Endothelial cell of umbilical vein (primary cell): ENCODE results near the gene PCDHB14. TPM values are rescaled to one million over a fixed set of nuclear protein-coding genes. Genes with fewer than 3 reads are reported as not detected.

Experiments used
- BruUV-seq: library from RNA; stranded (reverse); fragments of 400-500 nt; replicated peaks from 2 replicates; lab custom pipeline; 2021; lab: Mats Ljungman, UMichigan
- CTCF ChIA-PET: fragments of 300-600, 350-600 bp; sonication (Branson Sonifier 250); formaldehyde crosslinking; loops from one replicate; lab custom pipeline; 2021; ENCODE audit warnings: antibody characterized with exemption, inconsistent platforms; lab: Charles Lee
- POLR2A ChIA-PET: fragments of 300-600, 350-600 bp; sonication (Branson Sonifier 250); formaldehyde crosslinking; loops from one replicate; lab custom pipeline; 2021; ENCODE audit warnings: antibody characterized with exemption, inconsistent platforms; lab: Charles Lee
- DNase-seq: peaks from one replicate; pipeline ENCODE4 v3.0.0-alpha.2; 2011; ENCODE audit warnings: low read depth, low spot score
- FAIRE-seq: peaks from 2 replicates; lab custom pipeline; 2011; peaks lifted over from hg19 to GRCh38; lab: Jason Lieb, UNC
- H2AFZ ChIP-seq: 2 replicates; pipeline ENCODE4 v1.6.0; 2012; ENCODE audit warnings: low read depth, low read length, control low read depth, inconsistent platforms
- H3K27ac ChIP-seq: 2 replicates; pipeline ENCODE4 v1.5.1; 2011; ENCODE audit warnings: low read depth, mild to moderate bottlenecking, control low read depth, low read length, moderate library complexity; ENCODE audit not compliant: insufficient read depth
- H3K27me3 ChIP-seq, 2 experiments: 2 replicates each; pipeline versions ENCODE4 v1.6.0 to v1.6.1; 2011; ENCODE audit warnings: low read length in 2 of 2, mixed read lengths in 1 of 2; ENCODE audit not compliant: control insufficient read depth in 2 of 2, insufficient read depth in 2 of 2
- H3K36me3 ChIP-seq, 2 experiments: 2 replicates in 1 of 2; 3 replicates in 1 of 2; pipeline ENCODE4 v1.5.1; 2011; ENCODE audit warnings: low read length in 2 of 2, mild to moderate bottlenecking in 1 of 2, moderate library complexity in 1 of 2; ENCODE audit not compliant: control insufficient read depth in 2 of 2, insufficient read depth in 2 of 2; ENCODE audit errors: extremely low read depth in 1 of 2
- H3K4me1 ChIP-seq: 3 replicates; pipeline ENCODE4 v1.5.1; 2011; ENCODE audit warnings: mild to moderate bottlenecking, low read length; ENCODE audit not compliant: control insufficient read depth, insufficient read depth; ENCODE audit errors: extremely low read depth
- H3K4me2 ChIP-seq: 2 replicates; pipeline ENCODE4 v1.6.1; 2011; ENCODE audit warnings: low read length, control low read depth, mixed read lengths; ENCODE audit not compliant: insufficient read depth
- H3K4me3 ChIP-seq, 3 experiments: fragments of 200-600 bp in 1 of 3; sonication (generic), shearing (Covaris generic) in 1 of 3; replicated peaks in 1 of 3; 2 replicates each; pipeline ENCODE4 v1.5.1; 2011 to 2016; ENCODE audit warnings: control low read depth in 3 of 3, low read length in 3 of 3, mild to moderate bottlenecking in 2 of 3, inconsistent platforms in 1 of 3, low read depth in 1 of 3, moderate library complexity in 1 of 3; ENCODE audit not compliant: insufficient read depth in 1 of 3
- H3K79me2 ChIP-seq: 2 replicates; pipeline ENCODE4 v1.6.0; 2012; ENCODE audit warnings: low read length, inconsistent platforms; ENCODE audit not compliant: control insufficient read depth, insufficient read depth
- H3K9ac ChIP-seq: replicated peaks from 2 replicates; pipeline ENCODE3; 2011; ENCODE audit warnings: low read length, control low read depth; ENCODE audit not compliant: insufficient read depth; ENCODE audit errors: extremely low read depth
- H3K9me1 ChIP-seq: replicated peaks from 3 replicates; pipeline ENCODE4 v1.6.0; 2011; ENCODE audit warnings: mild to moderate bottlenecking, low read length; ENCODE audit not compliant: control insufficient read depth, insufficient read depth; ENCODE audit errors: extremely low read depth
- H3K9me3 ChIP-seq: replicated peaks from 2 replicates; pipeline ENCODE4 v1.5.1; 2012; ENCODE audit warnings: low read length, inconsistent platforms; ENCODE audit not compliant: control insufficient read depth, insufficient read depth
- H4K20me1 ChIP-seq: replicated peaks from 2 replicates; pipeline ENCODE3; 2011; ENCODE audit warnings: mild to moderate bottlenecking, low read length; ENCODE audit not compliant: control insufficient read depth, insufficient read depth; ENCODE audit errors: extremely low read depth
- CTCF ChIP-seq, 2 donors: IDR thresholded peaks; 1 replicate in 1 of 2; 2 replicates in 1 of 2; pipeline ENCODE4 v1.5.1; 2011; ENCODE audit warnings: low read length in 2 of 2, mild to moderate bottlenecking in 2 of 2, moderate library complexity in 2 of 2, control low read depth in 1 of 2, inconsistent platforms in 1 of 2, low read depth in 1 of 2; ENCODE audit not compliant: insufficient read depth in 1 of 2; ENCODE audit errors: extremely low read depth in 1 of 2
- EZH2 ChIP-seq: IDR thresholded peaks from 2 replicates; pipeline ENCODE4 v1.6.1; 2012; ENCODE audit warnings: borderline replicate concordance, low read depth, mild to moderate bottlenecking, moderate library complexity, low read length, inconsistent platforms; ENCODE audit not compliant: severe bottlenecking
- FOS ChIP-seq: IDR thresholded peaks from 2 replicates; pipeline ENCODE4 v1.6.1; 2011; ENCODE audit warnings: mild to moderate bottlenecking, low read length, moderate library complexity, borderline replicate concordance; ENCODE audit not compliant: insufficient read depth
- GATA2 ChIP-seq: IDR thresholded peaks from 2 replicates; pipeline ENCODE4 v1.7.0; 2011; ENCODE audit warnings: low read depth, mild to moderate bottlenecking, moderate library complexity, mixed read lengths, low read length; ENCODE audit not compliant: insufficient read length, insufficient read depth
- JUN ChIP-seq: IDR thresholded peaks from 2 replicates; pipeline ENCODE4 v1.6.1; 2011; ENCODE audit warnings: borderline replicate concordance, low read depth; ENCODE audit not compliant: insufficient read length, insufficient read depth
- MAX ChIP-seq: IDR thresholded peaks from 2 replicates; pipeline ENCODE4 v1.6.1; 2011; ENCODE audit not compliant: insufficient read depth, insufficient read length
- MYC ChIP-seq: IDR thresholded peaks from one replicate; pipeline ENCODE4 v1.6.1; 2011; ENCODE audit warnings: mild to moderate bottlenecking, low read depth, low read length
- POLR2A ChIP-seq: IDR thresholded peaks from 2 replicates; pipeline ENCODE4 v1.6.1; 2012; ENCODE audit warnings: low read depth, mild to moderate bottlenecking, control low read depth, low read length
- POLR2AphosphoS5 ChIP-seq: IDR thresholded peaks from 2 replicates; pipeline ENCODE4 v1.6.1; 2012; ENCODE audit warnings: low read depth, mild to moderate bottlenecking, control low read depth, low read length, moderate library complexity; ENCODE audit not compliant: insufficient read depth
- dilution Hi-C: fragments of 300-500 bp; cut with MboI; formaldehyde crosslinking; loops from one replicate; pipeline ENCODE4 v1.15.0; 2019; ENCODE audit warnings: low sequenced_read_pairs; ENCODE audit not compliant: extremely low pct_ligation_motif_present
- intact Hi-C: fragments of 100-400 bp; cut with micrococcal nuclease; formaldehyde crosslinking; loops from one replicate; pipeline ENCODE4 v1.10.0; 2022
- polyA plus RNA-seq, 4 experiments: library from polyadenylated mRNA; depleted of rRNA in 3 of 4; stranded (reverse) in 3 of 4; unstranded in 1 of 4; fragments of >200 nt; gene quantifications; 2 replicates each; pipeline versions ENCODE4 v1.2.1 to v1.2.3, GENCODE V29; 2011 to 2012; ENCODE audit warnings: missing spikeins in 1 of 4
- total RNA-seq: library from RNA; stranded (reverse); gene quantifications from 2 replicates; pipeline ENCODE4 v1.2.3, GENCODE V29; 2021

PCDHB14 gene
- total and polyA plus RNA-seq, 2 donors (not counting 3 experiments of a cell fraction or from before 2014, with no cell fraction given): 0.72 to 1.0 TPM

GRCh38 chr5:141261238-141261546, 38.0 kb downstream of the PCDHB14 start:
- Histone ChIP-seq H3K4me2 (no peak overlapping the region), H3K9ac (no peak overlapping the region), H4K20me1 (no peaks in the 10 kb centered on the region), H3K36me3 (no peaks in the 10 kb centered on the region), H3K27ac (no peak overlapping the region), H3K79me2 (no peaks in the 10 kb centered on the region), H2AFZ (no peak overlapping the region), H3K4me1 (no peaks in the 10 kb centered on the region), H3K27me3 (no peaks in the 10 kb centered on the region), H3K4me3 (no peak overlapping the region), H3K9me3 (peaks cover 6% of the 10 kb centered on the region), H3K9me1 (no peaks in the 10 kb centered on the region)
- dilution Hi-C loops (no loop called here), intact Hi-C loops (no loop called here)
- no peak for FAIRE-seq
- TF ChIP-seq GATA2: no peak
- no peak for TF ChIP-seq POLR2A
- TF ChIP-seq EZH2: no peak
- no TSS peak for BruUV-seq
- no peak for DNase-seq
- CTCF ChIA-PET: no interaction called here
- POLR2A ChIA-PET: no interaction called here

GRCh38 chr5:141269195-141269594, 46.1 kb downstream of the PCDHB14 start:
- Histone ChIP-seq H3K4me2 (no peak overlapping the region), H3K4me1 (no peaks in the 10 kb centered on the region), H3K4me3 (no peak overlapping the region), H2AFZ (no peak overlapping the region), H3K9me3 (peaks cover 3% of the 10 kb centered on the region), H3K9me1 (no peaks in the 10 kb centered on the region), H3K79me2 (no peaks in the 10 kb centered on the region), H3K27me3 (no peaks in the 10 kb centered on the region), H3K27ac (no peak overlapping the region), H4K20me1 (no peaks in the 10 kb centered on the region), H3K9ac (no peak overlapping the region), H3K36me3 (no peaks in the 10 kb centered on the region)
- CTCF ChIA-PET: no interaction called here
- TF ChIP-seq POLR2AphosphoS5 (no peak), JUN (no peak), FOS (no peak), EZH2 (no peak), POLR2A (no peak), MYC (no peak), CTCF (IDR thresholded peaks at IDR 0.05; ENCODE audit: extremely low read depth in 1 of 2, insufficient read depth in 1 of 2, low read depth in 1 of 2, low read length in 2 of 2) (no peak), MAX (no peak), GATA2 (no peak)
- DNase-seq (no peak), FAIRE-seq (no peak)
- no TSS peak for BruUV-seq
- intact Hi-C loops (no loop called here), dilution Hi-C loops (no loop called here)
- POLR2A ChIA-PET: no interaction called here
